Endodermal cell (in vitro differentiated cells): ENCODE data around the gene DUS2. TPM values are rescaled to one million over a fixed set of nuclear protein-coding genes. Genes with fewer than 3 reads are reported as not detected.
"Not testable (repeated sequence)": the region's sequence is repeated elsewhere in the genome, so short reads cannot be mapped to it uniquely, and the experiment has no call there.

Experiments used
- DNase-seq: peaks from one replicate; pipeline ENCODE4 v3.0.0-alpha.2; 2017
- H3K27ac ChIP-seq: 2 replicates; pipeline ENCODE4 v1.5.1; 2013; ENCODE audit warnings: mild to moderate bottlenecking, low read depth, low read length, moderate library complexity
- H3K27me3 ChIP-seq: 2 replicates; pipeline ENCODE4 v1.6.1; 2013; ENCODE audit warnings: mild to moderate bottlenecking, low read length, moderate library complexity; ENCODE audit not compliant: insufficient read depth, control insufficient read depth, poor library complexity, severe bottlenecking
- H3K36me3 ChIP-seq: 2 replicates; pipeline ENCODE4 v1.7.0; 2013; ENCODE audit warnings: mild to moderate bottlenecking, low read length, moderate library complexity; ENCODE audit not compliant: control insufficient read depth, insufficient read depth
- H3K4me1 ChIP-seq: one replicate; pipeline ENCODE4 v1.7.0; 2013; ENCODE audit warnings: low read length; ENCODE audit not compliant: control insufficient read depth, insufficient read depth
- H3K4me3 ChIP-seq: 2 replicates; pipeline ENCODE4 v1.5.1; 2013; ENCODE audit warnings: mild to moderate bottlenecking, low read length, moderate library complexity
- H3K9ac ChIP-seq: 2 replicates; pipeline ENCODE4 v1.6.1; 2013; ENCODE audit warnings: mild to moderate bottlenecking, low read length, moderate library complexity; ENCODE audit not compliant: poor library complexity, severe bottlenecking; ENCODE audit errors: extremely low read depth
- H3K9me3 ChIP-seq: 2 replicates; pipeline ENCODE4 v1.6.1; 2013; ENCODE audit warnings: mild to moderate bottlenecking, low read length, moderate library complexity; ENCODE audit not compliant: control insufficient read depth
- H3K27ac Mint-ChIP-seq: 2 replicates; pipeline ENCODE4 v1.8.0; 2020; ENCODE audit warnings: mixed read lengths
- H3K27me3 Mint-ChIP-seq: 2 replicates; pipeline ENCODE4 v1.8.0; 2021; ENCODE audit warnings: mild to moderate bottlenecking, mixed read lengths; ENCODE audit not compliant: insufficient read depth
- H3K36me3 Mint-ChIP-seq: 2 replicates; pipeline ENCODE4 v1.8.0; 2020; ENCODE audit warnings: low read depth, mixed read lengths
- H3K4me1 Mint-ChIP-seq: 2 replicates; pipeline ENCODE4 v1.8.0; 2020; ENCODE audit warnings: mixed read lengths
- H3K4me3 Mint-ChIP-seq: 2 replicates; pipeline ENCODE4 v1.8.0; 2020; ENCODE audit warnings: mild to moderate bottlenecking, moderate library complexity, mixed read lengths
- H3K9me3 Mint-ChIP-seq: 2 replicates; pipeline ENCODE4 v1.8.0; 2020; ENCODE audit warnings: mild to moderate bottlenecking, mixed read lengths
- WGBS, 2 experiments: methylation state at CpG; one replicate each; pipeline versions ENCODE4 v1.1.5 to v1.1.7; 2013; ENCODE audit warnings: missing lambda C conversion rate in 2 of 2, mixed read lengths in 1 of 2; ENCODE audit not compliant: insufficient coverage in 1 of 2, insufficient read length in 1 of 2; 5-methylcytosine and 5-hydroxymethylcytosine counted together
- total RNA-seq, 2 donors: library from RNA; stranded (reverse); fragmentation: NEBNext Ultra II Directional in 1 of 2; extraction: Animal tissue kit (Norgen Biotek cat#: 25700) in 1 of 2; gene quantifications; 2 replicates in 1 of 2; 3 replicates in 1 of 2; pipeline ENCODE4 v1.2.1, GENCODE V29; 2021
- TF ChIP-seq, protein P1 (sequence below): fragments of 200-600 bp; sonication (generic); conservative IDR thresholded peaks from 2 replicates; pipeline ENCODE4 v1.5.0; 2021; ENCODE audit warnings: antibody characterized with exemption, mild to moderate bottlenecking

Gene DUS2
- total RNA-seq, 2 donors from 2014 or later, result 23.4 to 24.0 TPM

DNA sequence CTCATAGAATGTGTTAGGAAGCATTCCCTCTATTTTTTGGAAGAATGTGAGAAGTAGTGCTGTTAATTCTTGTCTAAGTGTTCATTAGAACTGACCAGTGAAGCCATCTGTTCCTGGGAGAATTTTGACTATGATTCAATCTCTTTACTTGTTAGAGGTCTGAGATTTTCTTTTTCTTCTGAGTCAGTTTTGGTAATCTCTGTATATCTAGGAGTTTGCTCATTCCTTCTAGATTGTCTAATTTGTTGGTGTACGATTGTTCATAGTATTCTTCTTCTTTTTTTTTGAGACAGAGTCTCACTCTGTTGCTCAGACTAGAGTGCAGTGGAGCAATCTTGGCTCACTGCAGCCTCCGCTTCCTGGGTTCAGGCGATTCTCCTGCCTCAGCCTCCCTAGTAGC, 82.5 kb downstream of the DUS2 start:
- no peak overlapping the region for H3K9ac ChIP-seq
- no peak overlapping the region for H3K27ac Mint-ChIP-seq
- DNase-seq, result no peak
- H3K27ac ChIP-seq, result no peak overlapping the region
- no peaks in the 10 kb centered on the region for H3K27me3 ChIP-seq
- no peak overlapping the region for H3K4me3 Mint-ChIP-seq
- H3K4me1 Mint-ChIP-seq, result peaks cover 8% of the 10 kb centered on the region
- peaks cover 27% of the 10 kb centered on the region for H3K36me3 Mint-ChIP-seq
- WGBS, 2 experiments, result 90 to 95% methylated on average over 3 of the region's 3 CpGs
- H3K9me3 Mint-ChIP-seq, result peaks cover 45% of the 10 kb centered on the region
- H3K4me3 ChIP-seq, result no peak overlapping the region
- TF ChIP-seq, protein P1, sequence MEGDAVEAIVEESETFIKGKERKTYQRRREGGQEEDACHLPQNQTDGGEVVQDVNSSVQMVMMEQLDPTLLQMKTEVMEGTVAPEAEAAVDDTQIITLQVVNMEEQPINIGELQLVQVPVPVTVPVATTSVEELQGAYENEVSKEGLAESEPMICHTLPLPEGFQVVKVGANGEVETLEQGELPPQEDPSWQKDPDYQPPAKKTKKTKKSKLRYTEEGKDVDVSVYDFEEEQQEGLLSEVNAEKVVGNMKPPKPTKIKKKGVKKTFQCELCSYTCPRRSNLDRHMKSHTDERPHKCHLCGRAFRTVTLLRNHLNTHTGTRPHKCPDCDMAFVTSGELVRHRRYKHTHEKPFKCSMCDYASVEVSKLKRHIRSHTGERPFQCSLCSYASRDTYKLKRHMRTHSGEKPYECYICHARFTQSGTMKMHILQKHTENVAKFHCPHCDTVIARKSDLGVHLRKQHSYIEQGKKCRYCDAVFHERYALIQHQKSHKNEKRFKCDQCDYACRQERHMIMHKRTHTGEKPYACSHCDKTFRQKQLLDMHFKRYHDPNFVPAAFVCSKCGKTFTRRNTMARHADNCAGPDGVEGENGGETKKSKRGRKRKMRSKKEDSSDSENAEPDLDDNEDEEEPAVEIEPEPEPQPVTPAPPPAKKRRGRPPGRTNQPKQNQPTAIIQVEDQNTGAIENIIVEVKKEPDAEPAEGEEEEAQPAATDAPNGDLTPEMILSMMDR, result no peak
- H3K36me3 ChIP-seq, result no peaks in the 10 kb centered on the region
- H3K9me3 ChIP-seq, result peaks cover 30% of the 10 kb centered on the region
- no peaks in the 10 kb centered on the region for H3K27me3 Mint-ChIP-seq
- no peaks in the 10 kb centered on the region for H3K4me1 ChIP-seq

DNA sequence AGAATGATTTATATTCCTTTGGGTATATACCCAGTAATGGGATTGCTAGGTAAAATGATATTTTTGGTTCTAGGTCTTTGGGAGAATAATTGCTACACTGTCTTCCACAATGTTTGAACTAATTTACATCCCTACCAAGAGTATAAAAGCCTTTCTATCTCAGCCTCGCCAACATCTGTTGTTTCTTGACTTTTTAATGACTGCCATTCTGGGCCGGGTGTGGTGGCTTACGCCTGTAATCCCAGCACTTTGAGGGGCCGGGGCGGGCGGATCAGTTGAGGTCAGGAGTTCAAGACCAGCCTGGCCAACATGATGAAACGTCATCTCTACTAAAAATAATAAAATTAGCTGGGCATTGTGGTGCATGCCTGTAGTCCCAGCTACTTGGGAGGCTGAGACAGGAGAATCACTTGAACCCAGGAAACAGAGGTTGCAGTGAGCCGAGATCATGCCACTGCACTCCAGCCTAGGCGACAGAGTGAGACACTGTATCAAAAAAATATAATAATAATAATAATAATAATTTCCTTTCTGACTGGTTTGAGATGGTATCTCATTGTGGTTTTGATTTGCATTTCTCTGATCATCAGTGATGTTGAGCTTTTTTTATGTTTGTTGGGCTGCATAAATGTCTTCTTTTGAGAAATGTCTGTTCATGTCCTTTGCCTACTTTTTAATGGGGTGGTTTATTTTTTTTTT, 84.3 kb downstream of the DUS2 start:
- not testable (repeated sequence) for H3K4me1 ChIP-seq, H3K27ac Mint-ChIP-seq, H3K9ac ChIP-seq, H3K4me3 Mint-ChIP-seq, DNase-seq, H3K4me3 ChIP-seq, H3K36me3 ChIP-seq, H3K27ac ChIP-seq, H3K27me3 Mint-ChIP-seq, H3K27me3 ChIP-seq, H3K4me1 Mint-ChIP-seq
- 81 to 94% methylated on average over 7 of the region's 9 CpGs for WGBS, 2 experiments
- Mint-ChIP-seq H3K9me3 (peaks cover 55% of the 10 kb centered on the region), H3K36me3 (peaks cover 39% of the 10 kb centered on the region)
- H3K9me3 ChIP-seq, result peaks cover 44% of the 10 kb centered on the region

DNA sequence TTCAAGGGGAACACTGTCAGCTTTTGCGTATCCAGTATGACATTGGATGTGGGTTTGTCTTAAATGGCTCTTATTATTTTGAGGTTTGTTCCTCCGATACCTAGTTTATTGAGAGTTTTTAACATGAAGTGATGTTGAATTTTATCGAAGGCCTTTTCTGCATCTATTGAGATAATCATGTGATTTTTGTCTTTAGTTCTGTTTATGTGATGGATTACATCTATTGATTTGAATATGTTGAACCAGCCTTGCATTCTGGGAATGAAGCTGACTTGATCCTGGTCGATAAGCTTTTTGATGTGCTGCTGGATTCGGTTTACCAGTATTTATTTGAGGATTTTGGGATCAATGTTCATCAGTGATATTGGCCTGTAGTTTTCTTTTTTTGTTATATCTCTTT, 86.1 kb downstream of the DUS2 start:
- Mint-ChIP-seq H3K9me3 (peaks cover 54% of the 10 kb centered on the region), H3K4me1 (peaks cover 10% of the 10 kb centered on the region), H3K36me3 (peaks cover 39% of the 10 kb centered on the region)
- not testable (repeated sequence) for H3K27me3 ChIP-seq, H3K27me3 Mint-ChIP-seq, H3K27ac Mint-ChIP-seq, DNase-seq, H3K9ac ChIP-seq, H3K36me3 ChIP-seq, H3K4me3 Mint-ChIP-seq, H3K4me1 ChIP-seq, H3K27ac ChIP-seq
- H3K4me3 ChIP-seq, result peak overlapping the region; percentile 17
- peaks cover 44% of the 10 kb centered on the region for H3K9me3 ChIP-seq
- WGBS, 2 experiments, result 89 to 97% methylated on average over 4 to 5 of the region's 5 CpGs

DNA sequence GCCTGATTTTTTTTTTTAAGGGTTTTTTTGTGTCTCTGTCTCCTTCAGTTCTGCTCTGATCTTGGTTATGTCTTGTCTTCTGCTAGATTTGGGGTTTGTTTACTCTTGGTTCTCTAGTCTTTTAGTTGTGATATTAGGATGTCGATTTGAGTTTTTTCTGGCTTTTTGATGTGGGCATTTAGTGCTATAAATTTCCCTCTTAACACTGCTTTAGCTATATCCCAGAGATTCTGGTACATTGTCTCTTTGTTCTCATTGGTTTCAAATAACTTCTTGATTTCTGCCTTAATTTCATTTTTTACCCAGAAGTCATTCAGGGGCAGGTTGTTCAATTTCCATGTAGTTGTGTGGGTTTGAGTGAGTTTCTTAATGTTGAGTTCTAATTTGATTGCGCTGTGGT, 87.5 kb downstream of the DUS2 start:
- Mint-ChIP-seq H3K9me3 (peaks cover 41% of the 10 kb centered on the region), H3K36me3 (peaks cover 36% of the 10 kb centered on the region)
- not testable (repeated sequence) for DNase-seq, H3K4me1 ChIP-seq, H3K4me3 Mint-ChIP-seq, H3K27me3 ChIP-seq, H3K4me1 Mint-ChIP-seq, H3K4me3 ChIP-seq, H3K36me3 ChIP-seq, H3K27ac ChIP-seq, H3K9ac ChIP-seq, H3K27me3 Mint-ChIP-seq, H3K27ac Mint-ChIP-seq
- H3K9me3 ChIP-seq, result peaks cover 31% of the 10 kb centered on the region
- WGBS, 2 experiments, result 83 to 97% methylated on average over 1 of the region's 2 CpGs
